Measurements from ENCODE around the gene ERBIN.
"Not testable (repeated sequence)": the region's sequence is repeated elsewhere in the genome, so short reads cannot be mapped to it uniquely, and the experiment has no call there.

The ERBIN gene

GRCh38 chr5:65967288-65968066, 41.1 kb downstream of the ERBIN start:
- H3K27ac ChIP-seq = no peak overlapping the region
- no peak for TF ChIP-seq ZFX (IDR thresholded peaks at IDR 0.05)
- no peak for TF ChIP-seq CTCF (conservative IDR thresholded peaks at IDR 0.05)

GRCh38 chr5:65969539-65970393, 43.4 kb downstream of the ERBIN start:
- TF ChIP-seq CTCF (conservative IDR thresholded peaks at IDR 0.05) = no peak
- no peak overlapping the region for H3K27ac ChIP-seq

GRCh38 chr5:65970481-65971367, 44.3 kb downstream of the ERBIN start:
- TF ChIP-seq CTCF (conservative IDR thresholded peaks at IDR 0.05) = no peak
- TF ChIP-seq ZFX (IDR thresholded peaks at IDR 0.05) = no peak
- H3K27ac ChIP-seq = no peak overlapping the region

- H3K27ac ChIP-seq = no peak overlapping the region
- TF ChIP-seq CTCF (conservative IDR thresholded peaks at IDR 0.05) (no peak), ZFX (IDR thresholded peaks at IDR 0.05) (no peak)
Measured at GRCh38 chr5:65971643-65972042, 45.3 kb downstream of the ERBIN start.

GRCh38 chr5:65972896-65973295, 46.5 kb downstream of the ERBIN start:
- H3K27ac ChIP-seq = not testable (repeated sequence)

- H3K27ac ChIP-seq = no peak overlapping the region
- TF ChIP-seq ZFX (IDR thresholded peaks at IDR 0.05) = no peak
Measured at GRCh38 chr5:65978251-65978650, 51.9 kb downstream of the ERBIN start.

- TF ChIP-seq ZFX (IDR thresholded peaks at IDR 0.05) = no peak
- TF ChIP-seq CTCF (conservative IDR thresholded peaks at IDR 0.05) = no peak
- H3K27ac ChIP-seq = no peak overlapping the region
Measured at GRCh38 chr5:65981548-65981947, 55.2 kb downstream of the ERBIN start.
